ENCODE measurements around the gene RPH3AL.

RPH3AL gene

GRCh38 chr17:301681-302299, 50.8 kb downstream of the RPH3AL start:
- no peak for TF ChIP-seq TAF1 (IDR thresholded peaks at IDR 0.05; ENCODE audit: low read depth)
- no peak for TF ChIP-seq FOXM1 (IDR thresholded peaks at IDR 0.05; ENCODE audit: borderline replicate concordance, low read depth)
- no peak for TF ChIP-seq REST (IDR thresholded peaks at IDR 0.05; ENCODE audit: low read depth)
- TF ChIP-seq EP300 (IDR thresholded peaks at IDR 0.05; ENCODE audit: borderline replicate concordance), result no peak
- TF ChIP-seq USF1 (IDR thresholded peaks at IDR 0.05), result no peak
- no peak for TF ChIP-seq ZBTB7A (IDR thresholded peaks at IDR 0.05; ENCODE audit: low read depth)
- TF ChIP-seq CEBPB (IDR thresholded peaks at IDR 0.05), result no peak
- TF ChIP-seq RAD21 (IDR thresholded peaks at IDR 0.05; ENCODE audit: low read depth), result no peak
- TF ChIP-seq CREB1 (IDR thresholded peaks at IDR 0.05; ENCODE audit: low read depth), result no peak
- TF ChIP-seq EGR1 (IDR thresholded peaks at IDR 0.05), result no peak
- TF ChIP-seq TEAD4 (IDR thresholded peaks at IDR 0.05), result no peak
- TF ChIP-seq NFIC (IDR thresholded peaks at IDR 0.05), result no peak
- no peak for TF ChIP-seq TCF12 (IDR thresholded peaks at IDR 0.05; ENCODE audit: low read depth)
- TF ChIP-seq MAX (IDR thresholded peaks at IDR 0.05), result no peak

GRCh38 chr17:300881-301280, 51.7 kb downstream of the RPH3AL start:
- no peak for TF ChIP-seq ZBTB7A (IDR thresholded peaks at IDR 0.05; ENCODE audit: low read depth)
- TF ChIP-seq USF1 (IDR thresholded peaks at IDR 0.05), result no peak
- no peak for TF ChIP-seq TAF1 (IDR thresholded peaks at IDR 0.05; ENCODE audit: low read depth)
- no peak for TF ChIP-seq EP300 (IDR thresholded peaks at IDR 0.05; ENCODE audit: borderline replicate concordance)
- no peak for TF ChIP-seq NFIC (IDR thresholded peaks at IDR 0.05)
- no peak for TF ChIP-seq YY1 (IDR thresholded peaks at IDR 0.05; ENCODE audit: low read depth)
- TF ChIP-seq REST (IDR thresholded peaks at IDR 0.05; ENCODE audit: low read depth), result no peak
- no peak for TF ChIP-seq CREB1 (IDR thresholded peaks at IDR 0.05; ENCODE audit: low read depth)
- TF ChIP-seq RAD21 (IDR thresholded peaks at IDR 0.05; ENCODE audit: low read depth), result no peak
- no peak for TF ChIP-seq MAX (IDR thresholded peaks at IDR 0.05)
- TF ChIP-seq TEAD4 (IDR thresholded peaks at IDR 0.05), result no peak
- TF ChIP-seq TCF12 (IDR thresholded peaks at IDR 0.05; ENCODE audit: low read depth), result no peak
- TF ChIP-seq CEBPB (IDR thresholded peaks at IDR 0.05), result no peak
- TF ChIP-seq EGR1 (IDR thresholded peaks at IDR 0.05), result no peak
- no peak for TF ChIP-seq FOXM1 (IDR thresholded peaks at IDR 0.05; ENCODE audit: borderline replicate concordance, low read depth)

- TF ChIP-seq EGR1 (IDR thresholded peaks at IDR 0.05) (no peak), ZBTB7A (IDR thresholded peaks at IDR 0.05; ENCODE audit: low read depth) (no peak), TAF1 (IDR thresholded peaks at IDR 0.05; ENCODE audit: low read depth) (no peak), TEAD4 (IDR thresholded peaks at IDR 0.05) (no peak), EP300 (IDR thresholded peaks at IDR 0.05; ENCODE audit: borderline replicate concordance) (no peak), RAD21 (IDR thresholded peaks at IDR 0.05; ENCODE audit: low read depth) (no peak), MAX (IDR thresholded peaks at IDR 0.05) (no peak), CEBPB (IDR thresholded peaks at IDR 0.05) (no peak), NFIC (IDR thresholded peaks at IDR 0.05) (no peak), FOXM1 (IDR thresholded peaks at IDR 0.05; ENCODE audit: borderline replicate concordance, low read depth) (no peak), CREB1 (IDR thresholded peaks at IDR 0.05; ENCODE audit: low read depth) (no peak), USF1 (IDR thresholded peaks at IDR 0.05) (no peak), TCF12 (IDR thresholded peaks at IDR 0.05; ENCODE audit: low read depth) (no peak), REST (IDR thresholded peaks at IDR 0.05; ENCODE audit: low read depth) (no peak)
Observed at GRCh38 chr17:299546-299945, 53.1 kb downstream of the RPH3AL start.

All from Ishikawa (cell line).